ENCODE measurements around the gene CEBPB.

- TF ChIP-seq CTCF (IDR thresholded peaks at IDR 0.05) = no peak
- TF ChIP-seq POLR2A (IDR thresholded peaks at IDR 0.05) = no peak
Observed at GRCh38 chr20:50234288-50234687, 43.7 kb downstream of the CEBPB start.
